ENCODE results near the gene RABEP1. TPM values are rescaled to one million over a fixed set of nuclear protein-coding genes. Genes with fewer than 3 reads are reported as not detected.
"Not testable (repeated sequence)": the region's sequence is repeated elsewhere in the genome, so short reads cannot be mapped to it uniquely, and the experiment has no call there.

RABEP1 gene
- total RNA-seq, 1 donor from 2014 or later, result 44.2 TPM

GRCh38 chr17:5424909-5425308 lies 142.8 kb downstream of the RABEP1 start:
- TF ChIP-seq CTCF (IDR thresholded peaks at IDR 0.05), result no peak
- intact Hi-C loops (cut with DNase I), result no loop called here
- peaks cover 25% of the 10 kb centered on the region for H3K4me1 ChIP-seq

GRCh38 chr17:5425826-5426225 lies 143.7 kb downstream of the RABEP1 start:
- Histone ChIP-seq H3K9me3 (no peaks in the 10 kb centered on the region), H3K36me3 (peaks cover 97% of the 10 kb centered on the region), H3K4me3 (no peak overlapping the region), H3K27ac (no peak overlapping the region), H3K27me3 (ENCODE audit: low read depth) (no peaks in the 10 kb centered on the region), H3K4me1 (peaks cover 21% of the 10 kb centered on the region)
- no peak for DNase-seq
- ATAC-seq, result no peak
- no peak for TF ChIP-seq CTCF (IDR thresholded peaks at IDR 0.05)
- intact Hi-C loops (cut with DNase I), result no loop called here

More at GRCh38 chr17:5424909-5425308, 142.8 kb downstream of the RABEP1 start:
- Histone ChIP-seq H3K27me3 (ENCODE audit: low read depth) (no peaks in the 10 kb centered on the region), H3K36me3 (peaks cover 88% of the 10 kb centered on the region), H3K4me3 (no peak overlapping the region), H3K27ac (no peak overlapping the region), H3K9me3 (no peaks in the 10 kb centered on the region)
- DNase-seq (no peak), ATAC-seq (no peak)

GRCh38 chr17:5429191-5429887 lies 147.3 kb downstream of the RABEP1 start:
- no peaks in the 10 kb centered on the region for H3K9me3 ChIP-seq
- ATAC-seq, result peak; percentile 86

GRCh38 chr17:5430413-5430999 lies 148.4 kb downstream of the RABEP1 start:
- Histone ChIP-seq H3K4me1 (peaks cover 11% of the 10 kb centered on the region), H3K27ac (peak overlapping the region; percentile 60), H3K4me3 (no peak overlapping the region), H3K27me3 (ENCODE audit: low read depth) (no peaks in the 10 kb centered on the region), H3K9me3 (no peaks in the 10 kb centered on the region), H3K36me3 (peaks cover 99% of the 10 kb centered on the region)
- ATAC-seq (peak; percentile 88 to 91), DNase-seq (no peak)
- intact Hi-C loops (cut with DNase I), result no loop called here
- no peak for TF ChIP-seq CTCF (IDR thresholded peaks at IDR 0.05)

More at GRCh38 chr17:5429191-5429887, 147.3 kb downstream of the RABEP1 start:
- no peak for TF ChIP-seq CTCF (IDR thresholded peaks at IDR 0.05)
- DNase-seq, result no peak
- Histone ChIP-seq H3K27me3 (ENCODE audit: low read depth) (no peaks in the 10 kb centered on the region), H3K4me3 (no peak overlapping the region), H3K27ac (peak overlapping the region; percentile 60), H3K36me3 (peaks cover 100% of the 10 kb centered on the region), H3K4me1 (peaks cover 11% of the 10 kb centered on the region)
- intact Hi-C loops (cut with DNase I), result no loop called here

GRCh38 chr17:5431234-5431633 lies 149.2 kb downstream of the RABEP1 start:
- peaks cover 11% of the 10 kb centered on the region for H3K4me1 ChIP-seq
- DNase-seq; H3K4me3 ChIP-seq; H3K27me3 ChIP-seq (ENCODE audit: low read depth); intact Hi-C loops (cut with DNase I); H3K9me3 ChIP-seq; ATAC-seq: not testable (repeated sequence)
- peaks cover 99% of the 10 kb centered on the region for H3K36me3 ChIP-seq
- peak overlapping the region; percentile 60 for H3K27ac ChIP-seq

- Histone ChIP-seq H3K4me3 (no peak overlapping the region), H3K9me3 (no peaks in the 10 kb centered on the region), H3K27ac (no peak overlapping the region), H3K27me3 (ENCODE audit: low read depth) (no peaks in the 10 kb centered on the region), H3K4me1 (peaks cover 12% of the 10 kb centered on the region), H3K36me3 (peaks cover 99% of the 10 kb centered on the region)
- intact Hi-C loops (cut with DNase I), result no loop called here
- no peak for TF ChIP-seq CTCF (IDR thresholded peaks at IDR 0.05)
- ATAC-seq, result no peak
- DNase-seq, result no peak
Observed at GRCh38 chr17:5431949-5432556, 150.0 kb downstream of the RABEP1 start.
